NB4 (cell line): ENCODE measurements around the gene SGMS1.

Experiments used
- CTCF ChIP-seq: IDR thresholded peaks from one replicate; pipeline ENCODE4 v1.5.1; 2012; ENCODE audit warnings: low read depth, low read length
- MAX ChIP-seq: IDR thresholded peaks from 2 replicates; pipeline ENCODE4 v1.6.1; 2011; ENCODE audit warnings: low read depth, low read length
- MYC ChIP-seq: IDR thresholded peaks from 2 replicates; pipeline ENCODE4 v1.6.1; 2011; ENCODE audit warnings: low read depth, low read length
- POLR2A ChIP-seq: IDR thresholded peaks from 2 replicates; pipeline ENCODE4 v1.6.1; 2011; ENCODE audit warnings: mild to moderate bottlenecking; ENCODE audit not compliant: insufficient read length; ENCODE audit errors: extremely low read depth

- TF ChIP-seq CTCF, result no peak
- TF ChIP-seq POLR2A, result no peak
- TF ChIP-seq MAX, result no peak
- TF ChIP-seq MYC, result no peak
Observed at GRCh38 chr10:50393784-50394467, 229.8 kb downstream of the SGMS1 start.
